ENCODE measurements around the gene CACNA1S.

- no peak for TF ChIP-seq EZH2 (IDR thresholded peaks at IDR 0.05; ENCODE audit: borderline replicate concordance, low read length)
- TF ChIP-seq CTCF (conservative IDR thresholded peaks at IDR 0.05 in 1 of 2, IDR thresholded peaks at IDR 0.05 in 1 of 2; ENCODE audit: extremely low read depth in 1 of 2, insufficient read depth in 1 of 2, low read depth in 1 of 2, low read length in 2 of 2) = no peak
Measured at GRCh38 chr1:201060586-201060985, 51.6 kb downstream of the CACNA1S start.
